SJSA1 (cell line): ENCODE results near the gene RANBP1. TPM values are rescaled to one million over a fixed set of nuclear protein-coding genes. Genes with fewer than 3 reads are reported as not detected.
"Not testable (repeated sequence)": the region's sequence is repeated elsewhere in the genome, so short reads cannot be mapped to it uniquely, and the experiment has no call there.

Experiments
- DNase-seq, 2 experiments: peaks; one replicate each; pipeline ENCODE4 v3.0.0-alpha.2; 2015 to 2020; ENCODE audit warnings: low spot score in 2 of 2, low read depth in 1 of 2
- H3K27ac ChIP-seq: fragments of 250-450 bp; sonication (Bioruptor Pico); 2 replicates; pipeline ENCODE4 v1.5.1; 2020; ENCODE audit warnings: mild to moderate bottlenecking, moderate library complexity
- H3K27me3 ChIP-seq: fragments of 250-450 bp; sonication (Bioruptor Pico); replicated peaks from 2 replicates; pipeline ENCODE4 v1.5.1; 2020; ENCODE audit warnings: mild to moderate bottlenecking, moderate library complexity
- H3K36me3 ChIP-seq: fragments of 250-450 bp; sonication (Bioruptor Pico); 2 replicates; pipeline ENCODE4 v1.5.1; 2020; ENCODE audit warnings: mild to moderate bottlenecking
- H3K4me1 ChIP-seq: fragments of 250-450 bp; sonication (Bioruptor Pico); replicated peaks from 2 replicates; pipeline ENCODE4 v1.6.1; 2021; ENCODE audit warnings: mild to moderate bottlenecking
- H3K4me3 ChIP-seq: fragments of 250-450 bp; sonication (Bioruptor Pico); 2 replicates; pipeline ENCODE4 v1.5.1; 2020; ENCODE audit warnings: mild to moderate bottlenecking
- H3K9me3 ChIP-seq: fragments of 250-450 bp; sonication (Bioruptor Pico); replicated peaks from 2 replicates; pipeline ENCODE4 v1.5.1; 2020; ENCODE audit warnings: mild to moderate bottlenecking
- total RNA-seq: library from RNA; depleted of rRNA; stranded (reverse); fragments of >200 nt; shearing (Covaris generic); gene quantifications from 2 replicates; pipeline ENCODE4 v1.2.3, GENCODE V29; 2014; rRNA removed

Gene RANBP1
- total RNA-seq: 962 and 1,093 TPM in 2 replicates

- no peaks in the 10 kb centered on the region for H3K9me3 ChIP-seq
- no peaks in the 10 kb centered on the region for H3K27me3 ChIP-seq
- H3K36me3 ChIP-seq: peaks cover 90% of the 10 kb centered on the region
- peaks cover 21% of the 10 kb centered on the region for H3K4me1 ChIP-seq
- peak within 1 kb of the TSS; percentile 80 for H3K4me3 ChIP-seq
- H3K27ac ChIP-seq: peak within 1 kb of the TSS; percentile 61
- no peak for DNase-seq
Measured at GRCh38 chr22:20115691-20116375, at the start of gene RANBP1. RANBP1 (plus strand) TSS chr22:20116104; CDS start chr22:20116185, 81 bp downstream.

GRCh38 chr22:20066617-20067383 is 49.1 kb upstream of the RANBP1 start:
- H3K36me3 ChIP-seq: peaks cover 11% of the 10 kb centered on the region
- no peaks in the 10 kb centered on the region for H3K9me3 ChIP-seq
- no peak for DNase-seq
- no peaks in the 10 kb centered on the region for H3K27me3 ChIP-seq
- H3K27ac ChIP-seq: no peak overlapping the region
- no peak overlapping the region for H3K4me3 ChIP-seq
- peaks cover 4% of the 10 kb centered on the region; the same call in 1 of the 2 replicates for H3K4me1 ChIP-seq

- not testable (repeated sequence) for DNase-seq, H3K9me3 ChIP-seq, H3K27ac ChIP-seq, H3K4me1 ChIP-seq, H3K4me3 ChIP-seq, H3K27me3 ChIP-seq
- peaks cover 11% of the 10 kb centered on the region for H3K36me3 ChIP-seq
Measured at GRCh38 chr22:20067384-20067682, 48.6 kb upstream of the RANBP1 start.

- H3K27me3 ChIP-seq: no peaks in the 10 kb centered on the region
- H3K4me1 ChIP-seq: no peaks in the 10 kb centered on the region
- no peak overlapping the region for H3K27ac ChIP-seq
- DNase-seq: no peak
- H3K9me3 ChIP-seq: no peaks in the 10 kb centered on the region
- peaks cover 6% of the 10 kb centered on the region for H3K36me3 ChIP-seq
- H3K4me3 ChIP-seq: no peak overlapping the region
Measured at GRCh38 chr22:20068640-20069039, 47.3 kb upstream of the RANBP1 start.

GRCh38 chr22:20069331-20070042 is 46.4 kb upstream of the RANBP1 start:
- Histone ChIP-seq H3K27me3 (no peaks in the 10 kb centered on the region), H3K4me1 (no peaks in the 10 kb centered on the region), H3K27ac (no peak overlapping the region), H3K36me3 (peaks cover 2% of the 10 kb centered on the region; the same call in 1 of the 2 replicates), H3K4me3 (no peak overlapping the region), H3K9me3 (no peaks in the 10 kb centered on the region)
- DNase-seq: no peak

GRCh38 chr22:20071524-20071972 is 44.4 kb upstream of the RANBP1 start:
- Histone ChIP-seq H3K27me3 (no peaks in the 10 kb centered on the region), H3K4me3 (no peak overlapping the region), H3K4me1 (no peaks in the 10 kb centered on the region), H3K27ac (no peak overlapping the region), H3K36me3 (no peaks in the 10 kb centered on the region), H3K9me3 (no peaks in the 10 kb centered on the region)
- DNase-seq: no peak

- DNase-seq: no peak
- no peaks in the 10 kb centered on the region for H3K27me3 ChIP-seq
- H3K4me3 ChIP-seq: no peak overlapping the region
- no peak overlapping the region for H3K27ac ChIP-seq
- peaks cover 17% of the 10 kb centered on the region for H3K36me3 ChIP-seq
- peaks cover 13% of the 10 kb centered on the region for H3K4me1 ChIP-seq
- no peaks in the 10 kb centered on the region for H3K9me3 ChIP-seq
Measured at GRCh38 chr22:20076627-20077172, 39.2 kb upstream of the RANBP1 start.

GRCh38 chr22:20079745-20080444 is 36.0 kb upstream of the RANBP1 start, which contains the start of gene DGCR8:
DGCR8 (plus strand) TSS chr22:20080241; CDS start chr22:20085964, 5,723 bp downstream.
- Histone ChIP-seq H3K27me3 (no peaks in the 10 kb centered on the region), H3K9me3 (no peaks in the 10 kb centered on the region), H3K4me1 (peaks cover 24% of the 10 kb centered on the region), H3K36me3 (peaks cover 47% of the 10 kb centered on the region), H3K27ac (peak within 1 kb of the TSS; percentile 92), H3K4me3 (peak within 1 kb of the TSS; percentile 94)
- peak; percentile 92 to 96 for DNase-seq

GRCh38 chr22:20080445-20080775 is 35.5 kb upstream of the RANBP1 start:
- H3K9me3 ChIP-seq: no peaks in the 10 kb centered on the region
- peaks cover 53% of the 10 kb centered on the region for H3K36me3 ChIP-seq
- peaks cover 24% of the 10 kb centered on the region for H3K4me1 ChIP-seq
- H3K4me3 ChIP-seq: peak overlapping the region; percentile 94
- peak overlapping the region; percentile 92 for H3K27ac ChIP-seq
- H3K27me3 ChIP-seq: no peaks in the 10 kb centered on the region
- DNase-seq: peak in 1 of 2 experiments; percentile 75

GRCh38 chr22:20080776-20081654 is 34.9 kb upstream of the RANBP1 start:
- peak; percentile 71 to 83 for DNase-seq
- Histone ChIP-seq H3K9me3 (no peaks in the 10 kb centered on the region), H3K4me1 (peaks cover 24% of the 10 kb centered on the region), H3K36me3 (peaks cover 59% of the 10 kb centered on the region), H3K4me3 (peak overlapping the region; percentile 94), H3K27ac (peak overlapping the region; percentile 92), H3K27me3 (no peaks in the 10 kb centered on the region)

- Histone ChIP-seq H3K27ac (no peak overlapping the region), H3K9me3 (no peaks in the 10 kb centered on the region), H3K4me1 (peaks cover 24% of the 10 kb centered on the region), H3K4me3 (no peak overlapping the region), H3K27me3 (no peaks in the 10 kb centered on the region), H3K36me3 (peaks cover 82% of the 10 kb centered on the region)
- DNase-seq: no peak
Measured at GRCh38 chr22:20083157-20083890, 32.6 kb upstream of the RANBP1 start.
